ENCODE data around the gene SPEG. TPM values are rescaled to one million over a fixed set of nuclear protein-coding genes. Genes with fewer than 3 reads are reported as not detected.

Gene SPEG
- total RNA-seq, 1 donor from 2014 or later = 6.1 TPM

DNA sequence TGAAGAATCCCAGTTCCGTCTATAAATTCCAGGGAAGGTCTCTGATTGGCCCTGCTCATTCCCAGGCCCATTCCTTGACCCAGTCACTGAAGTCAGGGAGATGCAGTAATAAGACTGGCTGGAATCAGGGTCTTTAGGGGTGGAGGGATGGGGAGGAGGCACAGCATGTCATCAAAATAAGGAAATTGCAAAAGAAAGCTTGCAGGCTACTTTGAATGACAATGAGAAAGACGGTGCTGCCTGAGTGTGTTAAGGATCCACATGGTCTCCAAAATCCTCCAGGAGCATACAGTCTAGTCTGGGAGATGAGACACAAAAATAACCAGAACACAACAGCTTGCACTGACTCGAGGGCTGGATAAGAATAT lies 18.4 kb upstream of the SPEG start:
- no peak overlapping the region for H3K27ac Mint-ChIP-seq (ENCODE audit: unreplicated experiment)
- no peak overlapping the region for H3K4me3 Mint-ChIP-seq (ENCODE audit: unreplicated experiment)
- no peaks in the 10 kb centered on the region for H3K4me1 Mint-ChIP-seq (ENCODE audit: unreplicated experiment)
- no peaks in the 10 kb centered on the region for H3K36me3 Mint-ChIP-seq (ENCODE audit: low read depth, unreplicated experiment)
- H3K27me3 Mint-ChIP-seq (ENCODE audit: unreplicated experiment) = peaks cover 6% of the 10 kb centered on the region
- DNase-seq (ENCODE audit: low spot score) = no peak
- TF ChIP-seq, protein P1, sequence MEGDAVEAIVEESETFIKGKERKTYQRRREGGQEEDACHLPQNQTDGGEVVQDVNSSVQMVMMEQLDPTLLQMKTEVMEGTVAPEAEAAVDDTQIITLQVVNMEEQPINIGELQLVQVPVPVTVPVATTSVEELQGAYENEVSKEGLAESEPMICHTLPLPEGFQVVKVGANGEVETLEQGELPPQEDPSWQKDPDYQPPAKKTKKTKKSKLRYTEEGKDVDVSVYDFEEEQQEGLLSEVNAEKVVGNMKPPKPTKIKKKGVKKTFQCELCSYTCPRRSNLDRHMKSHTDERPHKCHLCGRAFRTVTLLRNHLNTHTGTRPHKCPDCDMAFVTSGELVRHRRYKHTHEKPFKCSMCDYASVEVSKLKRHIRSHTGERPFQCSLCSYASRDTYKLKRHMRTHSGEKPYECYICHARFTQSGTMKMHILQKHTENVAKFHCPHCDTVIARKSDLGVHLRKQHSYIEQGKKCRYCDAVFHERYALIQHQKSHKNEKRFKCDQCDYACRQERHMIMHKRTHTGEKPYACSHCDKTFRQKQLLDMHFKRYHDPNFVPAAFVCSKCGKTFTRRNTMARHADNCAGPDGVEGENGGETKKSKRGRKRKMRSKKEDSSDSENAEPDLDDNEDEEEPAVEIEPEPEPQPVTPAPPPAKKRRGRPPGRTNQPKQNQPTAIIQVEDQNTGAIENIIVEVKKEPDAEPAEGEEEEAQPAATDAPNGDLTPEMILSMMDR (IDR thresholded peaks at IDR 0.05; ENCODE audit: unreplicated experiment) = no peak
- no peaks in the 10 kb centered on the region for H3K9me3 Mint-ChIP-seq (ENCODE audit: unreplicated experiment)

DNA sequence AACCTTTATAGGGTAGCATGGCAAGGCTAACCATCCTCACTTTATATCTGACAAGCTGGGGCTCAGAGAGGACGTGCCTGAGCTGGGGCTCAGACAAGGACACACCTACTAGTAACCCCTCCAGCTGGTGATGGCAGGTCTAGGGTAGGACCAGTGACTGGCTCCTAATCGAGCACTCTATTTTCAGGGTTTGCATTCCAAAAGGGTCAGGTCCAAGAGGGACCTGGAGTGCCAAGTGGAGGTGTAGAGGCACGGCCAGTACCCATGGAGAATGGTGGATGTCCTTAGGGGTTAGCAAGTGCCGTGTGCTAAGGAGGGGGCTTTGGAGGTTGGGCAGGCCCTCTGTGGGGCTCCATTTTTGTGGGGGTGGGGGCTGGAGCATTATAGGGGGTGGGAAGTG lies 17.7 kb upstream of the SPEG start:
- peaks cover 6% of the 10 kb centered on the region for H3K27me3 Mint-ChIP-seq (ENCODE audit: unreplicated experiment)
- no peak overlapping the region for H3K27ac Mint-ChIP-seq (ENCODE audit: unreplicated experiment)
- H3K4me3 Mint-ChIP-seq (ENCODE audit: unreplicated experiment) = no peak overlapping the region
- H3K9me3 Mint-ChIP-seq (ENCODE audit: unreplicated experiment) = no peaks in the 10 kb centered on the region
- TF ChIP-seq, protein P1 (IDR thresholded peaks at IDR 0.05; ENCODE audit: unreplicated experiment) = no peak
- no peak for DNase-seq (ENCODE audit: low spot score)
- no peaks in the 10 kb centered on the region for H3K4me1 Mint-ChIP-seq (ENCODE audit: unreplicated experiment)
- no peaks in the 10 kb centered on the region for H3K36me3 Mint-ChIP-seq (ENCODE audit: low read depth, unreplicated experiment)

DNA sequence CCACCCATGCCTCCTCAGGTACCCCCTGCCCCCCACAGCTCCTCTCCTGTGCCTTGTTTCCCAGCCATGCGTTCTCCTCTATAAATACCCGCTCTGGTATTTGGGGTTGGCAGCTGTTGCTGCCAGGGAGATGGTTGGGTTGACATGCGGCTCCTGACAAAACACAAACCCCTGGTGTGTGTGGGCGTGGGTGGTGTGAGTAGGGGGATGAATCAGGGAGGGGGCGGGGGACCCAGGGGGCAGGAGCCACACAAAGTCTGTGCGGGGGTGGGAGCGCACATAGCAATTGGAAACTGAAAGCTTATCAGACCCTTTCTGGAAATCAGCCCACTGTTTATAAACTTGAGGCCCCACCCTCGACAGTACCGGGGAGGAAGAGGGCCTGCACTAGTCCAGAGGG lies 17.3 kb upstream of the SPEG start:
- no peak for DNase-seq (ENCODE audit: low spot score)
- TF ChIP-seq, protein P1 (IDR thresholded peaks at IDR 0.05; ENCODE audit: unreplicated experiment) = no peak
- H3K36me3 Mint-ChIP-seq (ENCODE audit: low read depth, unreplicated experiment) = no peaks in the 10 kb centered on the region
- H3K27ac Mint-ChIP-seq (ENCODE audit: unreplicated experiment) = no peak overlapping the region
- no peaks in the 10 kb centered on the region for H3K9me3 Mint-ChIP-seq (ENCODE audit: unreplicated experiment)
- no peak overlapping the region for H3K4me3 Mint-ChIP-seq (ENCODE audit: unreplicated experiment)
- peaks cover 6% of the 10 kb centered on the region for H3K27me3 Mint-ChIP-seq (ENCODE audit: unreplicated experiment)
- no peaks in the 10 kb centered on the region for H3K4me1 Mint-ChIP-seq (ENCODE audit: unreplicated experiment)

DNA sequence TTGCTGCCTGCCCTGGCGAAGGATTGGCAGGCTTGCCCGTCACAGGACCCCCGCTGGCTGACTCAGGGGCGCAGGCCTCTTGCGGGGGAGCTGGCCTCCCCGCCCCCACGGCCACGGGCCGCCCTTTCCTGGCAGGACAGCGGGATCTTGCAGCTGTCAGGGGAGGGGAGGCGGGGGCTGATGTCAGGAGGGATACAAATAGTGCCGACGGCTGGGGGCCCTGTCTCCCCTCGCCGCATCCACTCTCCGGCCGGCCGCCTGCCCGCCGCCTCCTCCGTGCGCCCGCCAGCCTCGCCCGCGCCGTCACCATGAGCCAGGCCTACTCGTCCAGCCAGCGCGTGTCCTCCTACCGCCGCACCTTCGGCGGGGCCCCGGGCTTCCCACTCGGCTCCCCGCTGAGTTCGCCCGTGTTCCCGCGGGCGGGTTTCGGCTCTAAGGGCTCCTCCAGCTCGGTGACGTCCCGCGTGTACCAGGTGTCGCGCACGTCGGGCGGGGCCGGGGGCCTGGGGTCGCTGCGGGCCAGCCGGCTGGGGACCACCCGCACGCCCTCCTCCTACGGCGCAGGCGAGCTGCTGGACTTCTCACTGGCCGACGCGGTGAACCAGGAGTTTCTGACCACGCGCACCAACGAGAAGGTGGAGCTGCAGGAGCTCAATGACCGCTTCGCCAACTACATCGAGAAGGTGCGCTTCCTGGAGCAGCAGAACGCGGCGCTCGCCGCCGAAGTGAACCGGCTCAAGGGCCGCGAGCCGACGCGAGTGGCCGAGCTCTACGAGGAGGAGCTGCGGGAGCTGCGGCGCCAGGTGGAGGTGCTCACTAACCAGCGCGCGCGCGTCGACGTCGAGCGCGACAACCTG lies 16.3 kb upstream of the SPEG start, which contains the start of gene DES:
DES (plus strand) TSS at position 223 of the 857 bp plus-strand sequence; CDS start at position 309, 86 bp downstream.
- DNase-seq (ENCODE audit: low spot score) = no peak
- H3K27me3 Mint-ChIP-seq (ENCODE audit: unreplicated experiment) = peaks cover 6% of the 10 kb centered on the region

DNA sequence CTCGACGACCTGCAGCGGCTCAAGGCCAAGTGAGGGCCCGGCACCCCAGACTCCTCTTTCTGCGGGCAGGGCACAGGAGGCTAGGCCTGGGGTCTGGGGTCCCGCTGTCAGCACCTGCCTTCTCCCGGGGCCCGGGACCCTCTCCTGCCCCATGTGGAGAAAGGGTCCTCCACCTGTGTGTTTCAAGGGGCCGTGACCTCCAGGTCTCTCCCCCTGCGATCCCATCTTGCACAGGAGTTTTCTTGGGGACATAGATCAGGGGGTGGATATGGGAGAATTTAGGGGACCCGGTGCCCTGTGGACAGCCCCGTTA lies 15.7 kb upstream of the SPEG start:
- no peak for DNase-seq (ENCODE audit: low spot score)
- Mint-ChIP-seq H3K36me3 (ENCODE audit: low read depth, unreplicated experiment) (no peaks in the 10 kb centered on the region), H3K27me3 (ENCODE audit: unreplicated experiment) (peaks cover 6% of the 10 kb centered on the region), H3K27ac (ENCODE audit: unreplicated experiment) (no peak overlapping the region), H3K9me3 (ENCODE audit: unreplicated experiment) (no peaks in the 10 kb centered on the region), H3K4me1 (ENCODE audit: unreplicated experiment) (no peaks in the 10 kb centered on the region), H3K4me3 (ENCODE audit: unreplicated experiment) (no peak overlapping the region)
- TF ChIP-seq, protein P1 (IDR thresholded peaks at IDR 0.05; ENCODE audit: unreplicated experiment) = no peak

More for the DNA sequence above, 16.3 kb upstream of the SPEG start, which contains the start of gene DES:
- H3K27ac Mint-ChIP-seq (ENCODE audit: unreplicated experiment) = no peak within 1 kb of the TSS
- TF ChIP-seq, protein P1 (IDR thresholded peaks at IDR 0.05; ENCODE audit: unreplicated experiment) = no peak
- no peaks in the 10 kb centered on the region for H3K36me3 Mint-ChIP-seq (ENCODE audit: low read depth, unreplicated experiment)
- H3K4me1 Mint-ChIP-seq (ENCODE audit: unreplicated experiment) = no peaks in the 10 kb centered on the region
- H3K9me3 Mint-ChIP-seq (ENCODE audit: unreplicated experiment) = no peaks in the 10 kb centered on the region
- H3K4me3 Mint-ChIP-seq (ENCODE audit: unreplicated experiment) = no peak within 1 kb of the TSS

Data from endothelial cell (in vitro differentiated cells).